Endodermal cell (in vitro differentiated cells): Measurements from ENCODE around the gene KNSTRN. TPM values are rescaled to one million over a fixed set of nuclear protein-coding genes. Genes with fewer than 3 reads are reported as not detected.
A peak's percentile ranks its signal among the peaks of the same experiment; 100 is the strongest.

Source experiments
- DNase-seq: peaks from one replicate; pipeline ENCODE4 v3.0.0-alpha.2; 2017
- H3K27ac ChIP-seq: 2 replicates; pipeline ENCODE4 v1.5.1; 2013; ENCODE audit warnings: mild to moderate bottlenecking, low read depth, low read length, moderate library complexity
- H3K27me3 ChIP-seq: 2 replicates; pipeline ENCODE4 v1.6.1; 2013; ENCODE audit warnings: mild to moderate bottlenecking, low read length, moderate library complexity; ENCODE audit not compliant: insufficient read depth, control insufficient read depth, poor library complexity, severe bottlenecking
- H3K36me3 ChIP-seq: 2 replicates; pipeline ENCODE4 v1.7.0; 2013; ENCODE audit warnings: mild to moderate bottlenecking, low read length, moderate library complexity; ENCODE audit not compliant: control insufficient read depth, insufficient read depth
- H3K4me1 ChIP-seq: one replicate; pipeline ENCODE4 v1.7.0; 2013; ENCODE audit warnings: low read length; ENCODE audit not compliant: control insufficient read depth, insufficient read depth
- H3K4me3 ChIP-seq: 2 replicates; pipeline ENCODE4 v1.5.1; 2013; ENCODE audit warnings: mild to moderate bottlenecking, low read length, moderate library complexity
- H3K9ac ChIP-seq: 2 replicates; pipeline ENCODE4 v1.6.1; 2013; ENCODE audit warnings: mild to moderate bottlenecking, low read length, moderate library complexity; ENCODE audit not compliant: poor library complexity, severe bottlenecking; ENCODE audit errors: extremely low read depth
- H3K9me3 ChIP-seq: 2 replicates; pipeline ENCODE4 v1.6.1; 2013; ENCODE audit warnings: mild to moderate bottlenecking, low read length, moderate library complexity; ENCODE audit not compliant: control insufficient read depth
- H3K27ac Mint-ChIP-seq: 2 replicates; pipeline ENCODE4 v1.8.0; 2020; ENCODE audit warnings: mixed read lengths
- H3K27me3 Mint-ChIP-seq: 2 replicates; pipeline ENCODE4 v1.8.0; 2021; ENCODE audit warnings: mild to moderate bottlenecking, mixed read lengths; ENCODE audit not compliant: insufficient read depth
- H3K36me3 Mint-ChIP-seq: 2 replicates; pipeline ENCODE4 v1.8.0; 2020; ENCODE audit warnings: low read depth, mixed read lengths
- H3K4me1 Mint-ChIP-seq: 2 replicates; pipeline ENCODE4 v1.8.0; 2020; ENCODE audit warnings: mixed read lengths
- H3K4me3 Mint-ChIP-seq: 2 replicates; pipeline ENCODE4 v1.8.0; 2020; ENCODE audit warnings: mild to moderate bottlenecking, moderate library complexity, mixed read lengths
- H3K9me3 Mint-ChIP-seq: 2 replicates; pipeline ENCODE4 v1.8.0; 2020; ENCODE audit warnings: mild to moderate bottlenecking, mixed read lengths
- WGBS, 2 experiments: methylation state at CpG; one replicate each; pipeline versions ENCODE4 v1.1.5 to v1.1.7; 2013; ENCODE audit warnings: missing lambda C conversion rate in 2 of 2, mixed read lengths in 1 of 2; ENCODE audit not compliant: insufficient coverage in 1 of 2, insufficient read length in 1 of 2; 5-methylcytosine and 5-hydroxymethylcytosine counted together
- total RNA-seq, 2 donors: library from RNA; stranded (reverse); fragmentation: NEBNext Ultra II Directional in 1 of 2; extraction: Animal tissue kit (Norgen Biotek cat#: 25700) in 1 of 2; gene quantifications; 2 replicates in 1 of 2; 3 replicates in 1 of 2; pipeline ENCODE4 v1.2.1, GENCODE V29; 2021
- TF ChIP-seq, protein P1 (sequence below): fragments of 200-600 bp; sonication (generic); conservative IDR thresholded peaks from 2 replicates; pipeline ENCODE4 v1.5.0; 2021; ENCODE audit warnings: antibody characterized with exemption, mild to moderate bottlenecking

Gene KNSTRN
- total RNA-seq, 2 donors from 2014 or later: 57.6 to 92.4 TPM

GRCh38 chr15:40360015-40360414 lies 22.5 kb upstream of the KNSTRN start:
- TF ChIP-seq, protein P1, sequence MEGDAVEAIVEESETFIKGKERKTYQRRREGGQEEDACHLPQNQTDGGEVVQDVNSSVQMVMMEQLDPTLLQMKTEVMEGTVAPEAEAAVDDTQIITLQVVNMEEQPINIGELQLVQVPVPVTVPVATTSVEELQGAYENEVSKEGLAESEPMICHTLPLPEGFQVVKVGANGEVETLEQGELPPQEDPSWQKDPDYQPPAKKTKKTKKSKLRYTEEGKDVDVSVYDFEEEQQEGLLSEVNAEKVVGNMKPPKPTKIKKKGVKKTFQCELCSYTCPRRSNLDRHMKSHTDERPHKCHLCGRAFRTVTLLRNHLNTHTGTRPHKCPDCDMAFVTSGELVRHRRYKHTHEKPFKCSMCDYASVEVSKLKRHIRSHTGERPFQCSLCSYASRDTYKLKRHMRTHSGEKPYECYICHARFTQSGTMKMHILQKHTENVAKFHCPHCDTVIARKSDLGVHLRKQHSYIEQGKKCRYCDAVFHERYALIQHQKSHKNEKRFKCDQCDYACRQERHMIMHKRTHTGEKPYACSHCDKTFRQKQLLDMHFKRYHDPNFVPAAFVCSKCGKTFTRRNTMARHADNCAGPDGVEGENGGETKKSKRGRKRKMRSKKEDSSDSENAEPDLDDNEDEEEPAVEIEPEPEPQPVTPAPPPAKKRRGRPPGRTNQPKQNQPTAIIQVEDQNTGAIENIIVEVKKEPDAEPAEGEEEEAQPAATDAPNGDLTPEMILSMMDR: no peak
- DNase-seq: no peak
- no peaks in the 10 kb centered on the region for H3K4me1 Mint-ChIP-seq
- Histone ChIP-seq H3K27ac (no peak overlapping the region), H3K9me3 (no peaks in the 10 kb centered on the region), H3K36me3 (no peaks in the 10 kb centered on the region), H3K4me1 (no peaks in the 10 kb centered on the region), H3K4me3 (no peak overlapping the region), H3K9ac (no peak overlapping the region), H3K27me3 (peaks cover 53% of the 10 kb centered on the region)
- WGBS, 2 experiments: 60 to 88% methylated on average over 1 to 4 of the region's 4 CpGs
- no peaks in the 10 kb centered on the region for H3K36me3 Mint-ChIP-seq
- H3K27ac Mint-ChIP-seq: no peak overlapping the region
- no peaks in the 10 kb centered on the region for H3K9me3 Mint-ChIP-seq
- peaks cover 54% of the 10 kb centered on the region for H3K27me3 Mint-ChIP-seq
- no peak overlapping the region for H3K4me3 Mint-ChIP-seq

- no peaks in the 10 kb centered on the region for H3K4me1 Mint-ChIP-seq
- Histone ChIP-seq H3K27me3 (peaks cover 61% of the 10 kb centered on the region), H3K36me3 (no peaks in the 10 kb centered on the region), H3K4me1 (no peaks in the 10 kb centered on the region), H3K4me3 (no peak overlapping the region), H3K9ac (no peak overlapping the region), H3K27ac (no peak overlapping the region), H3K9me3 (no peaks in the 10 kb centered on the region)
- peak; percentile 34 for DNase-seq
- no peaks in the 10 kb centered on the region for H3K9me3 Mint-ChIP-seq
- H3K4me3 Mint-ChIP-seq: no peak overlapping the region
- H3K27me3 Mint-ChIP-seq: peaks cover 62% of the 10 kb centered on the region
- no peak overlapping the region for H3K27ac Mint-ChIP-seq
- TF ChIP-seq, protein P1: no peak
- 86 to 100% methylated on average over 2 of the region's 2 CpGs for WGBS, 2 experiments
- H3K36me3 Mint-ChIP-seq: no peaks in the 10 kb centered on the region
Observed at GRCh38 chr15:40361640-40362039, 20.9 kb upstream of the KNSTRN start.

DNA sequence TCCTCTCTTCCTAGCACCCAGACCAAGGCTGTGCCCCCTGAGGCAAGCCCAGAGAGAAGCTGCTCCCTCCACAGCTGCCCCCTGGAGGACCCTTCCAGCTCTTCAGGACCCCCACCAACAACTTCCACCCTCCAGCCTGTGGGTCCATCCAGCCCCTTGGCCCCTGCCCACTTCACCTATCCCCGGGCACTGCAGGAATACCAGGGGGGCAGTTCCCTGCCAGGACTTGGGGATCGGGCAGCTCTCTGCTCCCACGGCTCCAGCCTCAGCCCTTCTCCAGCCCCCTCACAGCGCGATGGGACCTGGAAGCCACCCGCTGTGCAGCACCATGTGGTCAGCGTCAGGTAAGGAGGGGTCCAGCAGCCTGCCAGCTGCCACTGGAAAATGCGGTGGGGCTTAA lies 18.9 kb upstream of the KNSTRN start:
- 84 to 92% methylated on average over 6 to 8 of the region's 8 CpGs for WGBS, 2 experiments
- Histone ChIP-seq H3K9me3 (no peaks in the 10 kb centered on the region), H3K4me3 (no peak overlapping the region), H3K4me1 (no peaks in the 10 kb centered on the region), H3K36me3 (no peaks in the 10 kb centered on the region), H3K9ac (no peak overlapping the region), H3K27me3 (peaks cover 65% of the 10 kb centered on the region), H3K27ac (no peak overlapping the region)
- TF ChIP-seq, protein P1: no peak
- H3K27ac Mint-ChIP-seq: no peak overlapping the region
- H3K36me3 Mint-ChIP-seq: no peaks in the 10 kb centered on the region
- H3K9me3 Mint-ChIP-seq: no peaks in the 10 kb centered on the region
- peaks cover 67% of the 10 kb centered on the region for H3K27me3 Mint-ChIP-seq
- no peaks in the 10 kb centered on the region for H3K4me1 Mint-ChIP-seq
- DNase-seq: peak; percentile 34
- no peak overlapping the region for H3K4me3 Mint-ChIP-seq
